ENCODE results near the gene JPT2.

JPT2 gene

GRCh38 chr16:1651094-1651973, 26.7 kb upstream of the JPT2 start:
- in situ Hi-C loops (cut with MboI; ENCODE audit: low sequenced_read_pairs): no loop called here

GRCh38 chr16:1651974-1652312, 26.1 kb upstream of the JPT2 start:
- in situ Hi-C loops (cut with MboI; ENCODE audit: low sequenced_read_pairs): no loop called here

- in situ Hi-C loops (cut with MboI; ENCODE audit: low sequenced_read_pairs): no loop called here
Measured at GRCh38 chr16:1653023-1653422, 25.1 kb upstream of the JPT2 start.

- in situ Hi-C loops (cut with MboI; ENCODE audit: low sequenced_read_pairs): no loop called here
Measured at GRCh38 chr16:1654505-1655268, 23.4 kb upstream of the JPT2 start.

- in situ Hi-C loops (cut with MboI; ENCODE audit: low sequenced_read_pairs): no loop called here
Measured at GRCh38 chr16:1655269-1655807, 22.7 kb upstream of the JPT2 start.

- in situ Hi-C loops (cut with MboI; ENCODE audit: low sequenced_read_pairs): no loop called here
Measured at GRCh38 chr16:1655909-1656807, 21.9 kb upstream of the JPT2 start.

GRCh38 chr16:1656808-1657617, 21.1 kb upstream of the JPT2 start:
- in situ Hi-C loops (cut with MboI; ENCODE audit: low sequenced_read_pairs): no loop called here

GRCh38 chr16:1657841-1658240, 20.2 kb upstream of the JPT2 start:
- in situ Hi-C loops (cut with MboI; ENCODE audit: low sequenced_read_pairs): no loop called here

GRCh38 chr16:1659031-1659430, 19.0 kb upstream of the JPT2 start:
- in situ Hi-C loops (cut with MboI; ENCODE audit: low sequenced_read_pairs): no loop called here

GRCh38 chr16:1661826-1662225, 16.3 kb upstream of the JPT2 start:
- in situ Hi-C loops (cut with MboI; ENCODE audit: low sequenced_read_pairs): no loop called here

GRCh38 chr16:1662543-1662942, 15.5 kb upstream of the JPT2 start:
- in situ Hi-C loops (cut with MboI; ENCODE audit: low sequenced_read_pairs): no loop called here

GRCh38 chr16:1665829-1666228, 12.2 kb upstream of the JPT2 start:
- in situ Hi-C loops (cut with MboI; ENCODE audit: low sequenced_read_pairs): no loop called here

GRCh38 chr16:1666316-1666715, 11.8 kb upstream of the JPT2 start:
- in situ Hi-C loops (cut with MboI; ENCODE audit: low sequenced_read_pairs): no loop called here

- in situ Hi-C loops (cut with MboI; ENCODE audit: low sequenced_read_pairs): no loop called here
Measured at GRCh38 chr16:1667271-1667670, 10.8 kb upstream of the JPT2 start.

GRCh38 chr16:1667916-1668315, 10.2 kb upstream of the JPT2 start:
- in situ Hi-C loops (cut with MboI; ENCODE audit: low sequenced_read_pairs): no loop called here

GRCh38 chr16:1668612-1669319, 9.3 kb upstream of the JPT2 start:
- in situ Hi-C loops (cut with MboI; ENCODE audit: low sequenced_read_pairs): no loop called here

GRCh38 chr16:1669698-1670097, 8.4 kb upstream of the JPT2 start:
- in situ Hi-C loops (cut with MboI; ENCODE audit: low sequenced_read_pairs): no loop called here

- in situ Hi-C loops (cut with MboI; ENCODE audit: low sequenced_read_pairs): no loop called here
Measured at GRCh38 chr16:1670371-1670770, 7.7 kb upstream of the JPT2 start.

GRCh38 chr16:1670866-1671265, 7.2 kb upstream of the JPT2 start:
- in situ Hi-C loops (cut with MboI; ENCODE audit: low sequenced_read_pairs): no loop called here
